HEK293T (cell line): ENCODE measurements around the gene PRKD2.

Experiments
- CTCF ChIA-PET: fragments of 350-600 bp; formaldehyde crosslinking; extraction: SDS; loops from one replicate; lab custom pipeline; 2021; ENCODE audit warnings: antibody characterized with exemption, inconsistent platforms; lab: Yijun Ruan, JAX
- POLR2A ChIA-PET: fragments of 350-600 bp; formaldehyde crosslinking; extraction: SDS; loops from one replicate; lab custom pipeline; 2020; ENCODE audit warnings: antibody characterized with exemption, inconsistent platforms; lab: Yijun Ruan, JAX
- DNase-seq: peaks from one replicate; pipeline ENCODE4 v3.0.0; 2012; ENCODE audit warnings: mixed read lengths; ENCODE audit errors: extremely low spot score
- ARNT ChIP-seq: fragments of 450-650 bp; IDR thresholded peaks from 2 replicates; pipeline ENCODE4 v1.6.1; 2017; ENCODE audit warnings: mild to moderate bottlenecking
- BHLHE40 ChIP-seq: fragments of 450-650 bp; IDR thresholded peaks from 2 replicates; pipeline ENCODE4 v1.6.1; 2016; ENCODE audit warnings: mild to moderate bottlenecking, moderate library complexity, borderline replicate concordance
- CTBP1 ChIP-seq: fragments of 450-650 bp; IDR thresholded peaks from 2 replicates; pipeline ENCODE4 v1.6.1; 2016; ENCODE audit warnings: borderline replicate concordance
- ELF4 ChIP-seq: fragments of 450-650 bp; IDR thresholded peaks from 2 replicates; pipeline ENCODE4 v1.6.1; 2017; ENCODE audit warnings: antibody characterized with exemption
- FOXA1 ChIP-seq: fragments of 450-650 bp; IDR thresholded peaks from 2 replicates; pipeline ENCODE4 v1.6.1; 2016; ENCODE audit warnings: mild to moderate bottlenecking
- FOXK2 ChIP-seq: fragments of 450-650 bp; IDR thresholded peaks from 2 replicates; pipeline ENCODE4 v1.6.1; 2016; ENCODE audit warnings: mild to moderate bottlenecking
- FOXM1 ChIP-seq: fragments of 450-650 bp; IDR thresholded peaks from 2 replicates; pipeline ENCODE4 v1.6.1; 2017; ENCODE audit warnings: mild to moderate bottlenecking, borderline replicate concordance
- HDGF ChIP-seq: fragments of 450-650 bp; IDR thresholded peaks from 2 replicates; pipeline ENCODE4 v1.6.1; 2017; ENCODE audit warnings: antibody characterized with exemption, borderline replicate concordance
- L3MBTL2 ChIP-seq: fragments of 450-650 bp; conservative IDR thresholded peaks from 2 replicates; pipeline ENCODE4 v1.6.1; 2016; ENCODE audit warnings: mild to moderate bottlenecking
- LEF1 ChIP-seq: fragments of 450-650 bp; IDR thresholded peaks from 2 replicates; pipeline ENCODE4 v1.6.1; 2017; ENCODE audit warnings: mild to moderate bottlenecking, borderline replicate concordance
- NFRKB ChIP-seq: fragments of 450-650 bp; IDR thresholded peaks from 2 replicates; pipeline ENCODE4 v1.6.1; 2016; ENCODE audit warnings: mild to moderate bottlenecking, moderate library complexity
- SP1 ChIP-seq: fragments of 450-650 bp; IDR thresholded peaks from 2 replicates; pipeline ENCODE4 v1.6.1; 2017
- SUZ12 ChIP-seq: fragments of 450-650 bp; IDR thresholded peaks from 2 replicates; pipeline ENCODE4 v1.6.1; 2016; ENCODE audit warnings: mild to moderate bottlenecking
- TARDBP ChIP-seq: fragments of 450-650 bp; IDR thresholded peaks from 2 replicates; pipeline ENCODE4 v1.6.1; 2016
- ZNF384 ChIP-seq: fragments of 450-650 bp; IDR thresholded peaks from 2 replicates; pipeline ENCODE4 v1.6.1; 2016
- TF ChIP-seq, protein P1 (sequence below): fragments of 450-650 bp; IDR thresholded peaks from 2 replicates; pipeline ENCODE4 v1.6.1; 2016

The PRKD2 gene

GRCh38 chr19:46661735-46662592, 55.0 kb downstream of the PRKD2 start:
- POLR2A ChIA-PET, result interaction anchor here (0.6 to 1.5 kb wide), 7 partner anchors 16 to 62 kb away, joined by 3 to 6 read pairs (median 4); no protein-coding TSS in a partner anchor
- CTCF ChIA-PET, result interaction anchor here (0.7 to 3.6 kb wide), 13 partner anchors 10 to 69 kb away, joined by 3 to 38 read pairs (median 4); no protein-coding TSS in a partner anchor

GRCh38 chr19:46661020-46661731, 55.7 kb downstream of the PRKD2 start, which contains the start of gene DACT3:
Gene DACT3, minus strand, starts transcription at chr19:46661182. Its CDS starts 118 bp downstream, at chr19:46661064.
- POLR2A ChIA-PET, result interaction anchor here (0.6 to 1.5 kb wide), 6 partner anchors 15 to 61 kb away, joined by 3 to 6 read pairs (median 4); no protein-coding TSS in a partner anchor

More at GRCh38 chr19:46661735-46662592, 55.0 kb downstream of the PRKD2 start:
- TF ChIP-seq FOXM1, result no peak
- TF ChIP-seq CTBP1, result no peak
- no peak for TF ChIP-seq SUZ12
- no peak for TF ChIP-seq ARNT
- TF ChIP-seq FOXA1, result no peak
- no peak for TF ChIP-seq ZNF384
- no peak for TF ChIP-seq FOXK2
- TF ChIP-seq HDGF, result no peak
- TF ChIP-seq NFRKB, result no peak
- no peak for TF ChIP-seq SP1
- TF ChIP-seq BHLHE40, result no peak
- TF ChIP-seq ELF4, result no peak
- TF ChIP-seq TARDBP, result no peak
- TF ChIP-seq, protein P1, sequence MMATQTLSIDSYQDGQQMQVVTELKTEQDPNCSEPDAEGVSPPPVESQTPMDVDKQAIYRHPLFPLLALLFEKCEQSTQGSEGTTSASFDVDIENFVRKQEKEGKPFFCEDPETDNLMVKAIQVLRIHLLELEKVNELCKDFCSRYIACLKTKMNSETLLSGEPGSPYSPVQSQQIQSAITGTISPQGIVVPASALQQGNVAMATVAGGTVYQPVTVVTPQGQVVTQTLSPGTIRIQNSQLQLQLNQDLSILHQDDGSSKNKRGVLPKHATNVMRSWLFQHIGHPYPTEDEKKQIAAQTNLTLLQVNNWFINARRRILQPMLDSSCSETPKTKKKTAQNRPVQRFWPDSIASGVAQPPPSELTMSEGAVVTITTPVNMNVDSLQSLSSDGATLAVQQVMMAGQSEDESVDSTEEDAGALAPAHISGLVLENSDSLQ, result no peak
- no peak for TF ChIP-seq LEF1
- peak; percentile 78 for DNase-seq

GRCh38 chr19:46660551-46661019, 56.3 kb downstream of the PRKD2 start:
- POLR2A ChIA-PET, result interaction anchor here (1.0 kb wide), 1 partner anchor 32 kb away, joined by 4 read pairs; no protein-coding TSS in a partner anchor
- CTCF ChIA-PET, result interaction anchor here (0.7 to 3.6 kb wide), 4 partner anchors 37 to 49 kb away, joined by 3 to 38 read pairs (median 19); no protein-coding TSS in a partner anchor
- DNase-seq, result no peak
- TF ChIP-seq, protein P1, result no peak
- TF ChIP-seq L3MBTL2, result peak; percentile 81

More at GRCh38 chr19:46661020-46661731, 55.7 kb downstream of the PRKD2 start, which contains the start of gene DACT3:
- TF ChIP-seq HDGF (peak; percentile 99), FOXA1 (no peak)
- TF ChIP-seq, protein P1, result peak; percentile 58
- peak; percentile 99 for DNase-seq
- CTCF ChIA-PET, result interaction anchor here (0.7 to 3.6 kb wide), 10 partner anchors 11 to 70 kb away, joined by 3 to 38 read pairs (median 8); no protein-coding TSS in a partner anchor

DNA sequence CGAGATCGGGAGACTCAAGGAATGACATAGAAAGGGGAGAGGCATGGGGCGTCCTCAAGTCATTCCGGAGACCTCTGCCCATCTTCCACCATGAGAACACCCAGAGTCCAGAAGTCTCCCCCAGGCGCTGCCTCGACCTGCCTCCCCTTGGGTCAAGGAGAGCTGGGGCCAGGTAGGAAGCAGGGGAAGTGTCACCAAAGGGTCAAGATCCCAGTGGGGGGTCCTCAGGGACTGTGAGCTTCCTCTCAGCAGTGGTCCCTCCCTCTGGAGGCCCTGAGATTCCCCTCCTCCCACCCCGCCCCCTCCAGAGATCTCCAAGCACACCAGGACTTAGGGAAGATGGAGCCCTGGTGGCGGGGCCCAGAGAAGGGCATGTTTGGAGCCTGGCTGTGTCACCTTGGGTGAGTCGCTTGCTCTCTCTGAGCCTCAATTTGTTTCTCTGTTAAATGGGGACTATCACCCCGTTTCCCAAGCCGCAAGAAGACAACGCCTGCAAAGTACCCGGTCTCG, 56.9 kb downstream of the PRKD2 start:
- ChIA-PET CTCF (no interaction called here), POLR2A (no interaction called here)

More for the DNA sequence above, 56.9 kb downstream of the PRKD2 start:
- TF ChIP-seq CTBP1, result no peak
- TF ChIP-seq SUZ12, result no peak
- TF ChIP-seq BHLHE40, result no peak
- TF ChIP-seq, protein P1, result no peak
- no peak for TF ChIP-seq ARNT
- TF ChIP-seq FOXK2, result no peak
- no peak for TF ChIP-seq LEF1
- TF ChIP-seq FOXM1, result no peak
- TF ChIP-seq FOXA1, result no peak
- no peak for TF ChIP-seq HDGF
- no peak for TF ChIP-seq ELF4
- no peak for TF ChIP-seq ZNF384
- DNase-seq, result peak; percentile 30
